NCI-H2107 (cell line): ENCODE data around the gene ABCA13.
"Not testable (repeated sequence)": the region's sequence is repeated elsewhere in the genome, so short reads cannot be mapped to it uniquely, and the experiment has no call there.

Experiments used
- DNase-seq: peaks from one replicate; lab custom pipeline; 2025; lab: John Stamatoyannopoulos, UW

Gene ABCA13

DNA sequence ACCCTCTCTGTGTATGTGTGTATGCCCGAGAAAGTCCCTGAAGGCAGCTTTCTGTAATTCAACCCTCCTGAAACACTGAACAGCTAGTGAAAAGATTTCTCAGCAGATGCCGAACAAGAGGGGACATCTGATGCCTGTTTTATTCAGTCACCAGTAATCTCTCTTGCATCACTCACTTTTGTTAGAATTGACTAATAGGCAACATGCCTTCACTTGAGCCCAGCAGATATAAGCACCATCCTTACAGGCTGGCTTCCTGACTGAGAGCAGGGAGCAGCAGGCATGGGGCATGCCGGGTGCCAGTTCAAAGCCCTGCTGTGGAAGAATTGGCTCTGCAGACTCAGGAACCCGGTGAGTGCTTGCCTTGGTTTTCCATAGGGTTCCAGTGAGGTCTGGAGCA is at the start of gene ABCA13:
Gene ABCA13, plus strand, starts transcription at position 257 of the 400 bp plus-strand sequence. Its CDS starts 26 bp downstream, at position 283.
- DNase-seq: no peak

GRCh38 chr7:48126037-48126436 is 45.2 kb upstream of the ABCA13 start:
- no peak for DNase-seq

- no peak for DNase-seq
Observed at GRCh38 chr7:48130658-48131108, 40.6 kb upstream of the ABCA13 start.

- no peak for DNase-seq
Observed at GRCh38 chr7:48132792-48133191, 38.5 kb upstream of the ABCA13 start.

DNA sequence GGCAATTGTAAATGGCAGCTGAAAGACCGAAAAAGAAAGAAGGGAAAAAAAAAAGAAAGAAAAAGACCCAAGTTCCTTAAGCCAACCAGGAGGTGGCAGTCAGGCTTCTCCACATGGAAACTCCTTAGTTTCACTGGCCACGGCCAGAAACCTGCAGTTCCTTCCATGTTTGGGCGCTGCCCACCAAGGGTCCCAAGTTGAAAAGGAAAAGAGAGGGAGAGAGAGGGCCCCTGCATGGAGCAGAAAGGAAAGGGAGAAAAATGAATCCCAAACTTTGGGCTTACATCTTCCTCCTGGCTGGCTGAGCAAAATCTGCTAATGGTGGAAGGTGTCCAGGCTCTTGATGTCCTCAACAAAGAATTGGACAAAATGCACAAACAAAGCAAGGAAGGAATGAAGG is 31.8 kb upstream of the ABCA13 start:
- DNase-seq: no peak

GRCh38 chr7:48140001-48140681 is 31.1 kb upstream of the ABCA13 start:
- DNase-seq: no peak

DNA sequence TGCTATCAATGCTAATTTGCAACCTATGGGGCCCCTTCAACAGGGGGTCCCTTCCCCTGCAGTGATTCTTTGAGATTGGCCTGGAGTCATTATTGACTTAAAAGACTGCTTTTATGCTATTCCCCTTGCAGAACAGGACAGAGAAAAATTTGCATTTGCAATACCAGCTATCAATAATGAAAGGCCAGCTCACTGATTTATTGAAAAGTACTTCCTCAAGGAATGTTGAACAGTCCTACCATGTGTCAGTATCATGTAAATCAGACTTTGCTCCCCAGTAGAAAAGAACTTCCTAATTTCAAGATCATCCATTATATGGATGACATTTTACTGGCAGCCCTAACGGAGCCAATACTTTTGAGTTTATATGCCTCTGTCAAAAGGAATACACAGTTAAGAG is 29.7 kb upstream of the ABCA13 start:
- DNase-seq: no peak

- DNase-seq: no peak
Observed at GRCh38 chr7:48144291-48144768, 26.9 kb upstream of the ABCA13 start.

DNA sequence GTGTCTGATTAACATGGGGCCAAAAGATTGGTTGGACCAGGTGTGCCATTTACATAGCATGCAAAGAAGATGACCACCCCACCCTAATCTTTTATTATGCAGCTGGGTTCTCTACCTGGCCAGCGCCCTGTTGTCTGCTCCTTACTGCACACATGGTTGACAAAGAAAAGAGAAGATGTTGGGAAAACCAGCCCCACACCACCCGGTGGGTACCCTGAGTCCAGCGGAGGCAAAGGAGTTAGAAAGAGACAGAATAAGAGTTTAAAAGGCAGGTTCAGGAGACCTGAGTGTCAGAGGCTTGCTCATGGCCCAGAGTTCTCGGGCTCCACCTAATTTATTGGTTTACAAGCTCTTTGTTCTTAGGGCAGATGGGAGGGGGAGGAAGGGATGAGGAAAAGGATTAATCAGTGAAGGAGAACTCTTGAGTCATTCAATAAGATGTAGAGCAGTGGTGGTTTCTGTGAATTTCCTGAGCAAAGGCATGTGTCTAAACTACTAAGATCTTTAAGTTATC is 24.1 kb upstream of the ABCA13 start:
- DNase-seq: no peak

- DNase-seq: not testable (repeated sequence)
Observed at GRCh38 chr7:48147690-48148089, 23.6 kb upstream of the ABCA13 start.

DNA sequence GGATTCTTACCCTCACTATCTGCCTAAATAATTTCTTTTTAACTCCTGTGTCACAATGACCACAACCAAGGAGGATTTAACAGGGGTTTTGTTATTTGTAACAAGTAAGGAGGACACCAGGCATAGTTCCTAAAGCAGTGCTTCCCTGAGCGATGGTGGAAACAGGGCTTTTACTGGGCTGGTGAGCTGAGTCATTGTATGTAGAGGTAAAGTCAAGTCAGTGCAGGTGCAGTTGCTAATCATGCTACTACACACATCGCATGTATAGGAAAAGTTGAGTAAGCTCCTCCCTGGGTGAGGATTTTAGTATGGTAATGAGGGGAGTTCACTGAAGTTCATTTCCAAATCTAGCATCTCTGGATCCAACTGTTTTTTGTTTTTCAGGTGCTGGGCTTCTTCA is 22.9 kb upstream of the ABCA13 start:
- DNase-seq: no peak

DNA sequence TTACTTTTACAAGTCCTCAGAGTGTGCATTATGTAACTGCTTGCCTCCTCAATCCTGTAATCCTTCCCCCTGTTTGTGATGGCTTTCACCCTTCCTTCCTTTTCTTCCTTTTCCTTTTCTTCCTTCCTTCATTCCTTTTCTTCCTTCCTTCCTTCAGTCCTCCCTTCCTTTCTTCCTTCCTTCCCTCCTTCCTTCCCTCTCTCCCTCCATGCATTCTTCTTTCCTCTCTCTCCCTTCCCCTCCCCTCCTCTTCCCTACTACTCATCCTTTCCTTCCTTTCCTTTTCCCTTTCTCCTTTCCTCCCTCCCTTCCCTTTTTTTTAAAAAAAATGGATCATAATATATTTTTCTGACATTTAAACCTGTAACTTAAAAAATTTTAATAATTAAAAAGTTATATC is 22.2 kb upstream of the ABCA13 start:
- no peak for DNase-seq

GRCh38 chr7:48150086-48150485 is 21.2 kb upstream of the ABCA13 start:
- no peak for DNase-seq

- no peak for DNase-seq
Observed at GRCh38 chr7:48154792-48155413, 16.4 kb upstream of the ABCA13 start.

- DNase-seq: no peak
Observed at GRCh38 chr7:48158404-48158803, 12.9 kb upstream of the ABCA13 start.

DNA sequence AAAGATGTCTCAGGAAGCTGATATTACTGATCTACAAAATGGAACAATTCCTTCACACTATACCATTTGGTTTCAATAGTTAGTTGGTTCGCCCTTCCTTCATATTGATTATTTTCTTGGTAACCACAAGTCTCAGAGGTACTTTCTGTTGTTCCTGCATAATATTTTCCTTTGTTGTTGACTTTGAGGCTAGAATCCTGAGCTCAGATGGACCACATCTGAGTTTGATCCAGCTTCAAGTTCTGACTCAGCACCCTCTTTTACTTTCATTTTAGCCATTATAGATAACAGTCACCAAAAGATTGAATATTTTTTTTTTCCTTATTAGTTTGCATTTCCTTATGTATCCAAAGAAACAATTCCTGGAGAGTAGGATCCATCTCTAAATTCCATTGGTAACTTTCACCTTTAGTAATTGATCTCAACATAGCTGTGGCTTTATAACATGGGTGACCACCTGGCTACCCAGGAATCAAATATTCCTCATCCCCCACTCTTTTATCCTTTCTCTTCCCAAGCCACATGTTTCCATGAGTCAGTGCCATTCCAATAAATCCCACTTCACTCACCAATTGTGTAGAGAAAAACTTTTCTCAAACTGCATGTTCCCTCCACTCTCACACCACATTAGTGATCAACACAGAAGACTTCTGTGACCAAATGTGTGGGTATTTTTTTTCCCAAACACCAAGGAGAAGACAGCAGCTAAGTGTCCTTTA is 9.7 kb upstream of the ABCA13 start:
- DNase-seq: no peak

DNA sequence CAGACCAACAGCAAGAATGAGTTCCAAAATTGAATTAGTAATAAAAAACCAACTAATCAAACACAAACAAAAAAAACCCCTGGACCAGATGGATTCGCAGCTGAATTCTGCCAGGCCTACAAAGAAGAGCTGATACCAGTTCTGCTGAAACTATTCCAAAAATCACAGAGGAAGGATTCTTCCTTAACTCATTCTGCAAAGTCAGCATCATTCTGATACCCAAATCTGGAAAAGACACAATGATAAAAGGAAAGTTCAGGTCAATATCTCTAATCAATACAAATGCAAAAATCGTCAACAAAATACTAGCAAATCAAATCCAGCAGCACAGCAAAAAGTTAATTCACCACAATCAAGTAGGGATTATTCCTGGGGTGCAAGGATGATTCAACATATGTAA is 6.1 kb upstream of the ABCA13 start:
- no peak for DNase-seq

DNA sequence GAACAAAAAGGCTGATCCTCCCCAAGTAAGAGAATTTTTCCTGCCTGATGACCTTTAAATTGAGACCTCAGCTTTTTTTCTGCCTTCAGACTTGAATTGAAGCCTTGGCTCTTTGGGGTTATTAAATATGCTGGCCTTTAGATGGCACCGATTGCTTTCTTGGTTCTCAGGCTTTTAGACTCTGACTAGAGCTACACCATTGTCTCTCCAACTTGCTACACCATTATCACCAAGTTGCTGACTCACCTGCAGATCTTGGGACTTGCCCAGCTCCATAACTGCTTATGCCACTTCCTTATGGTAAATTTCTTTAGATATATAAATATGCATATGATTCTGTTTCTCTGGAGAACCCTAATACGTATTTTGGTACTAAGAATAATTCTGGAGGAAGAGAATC is 3.1 kb upstream of the ABCA13 start:
- DNase-seq: no peak

DNA sequence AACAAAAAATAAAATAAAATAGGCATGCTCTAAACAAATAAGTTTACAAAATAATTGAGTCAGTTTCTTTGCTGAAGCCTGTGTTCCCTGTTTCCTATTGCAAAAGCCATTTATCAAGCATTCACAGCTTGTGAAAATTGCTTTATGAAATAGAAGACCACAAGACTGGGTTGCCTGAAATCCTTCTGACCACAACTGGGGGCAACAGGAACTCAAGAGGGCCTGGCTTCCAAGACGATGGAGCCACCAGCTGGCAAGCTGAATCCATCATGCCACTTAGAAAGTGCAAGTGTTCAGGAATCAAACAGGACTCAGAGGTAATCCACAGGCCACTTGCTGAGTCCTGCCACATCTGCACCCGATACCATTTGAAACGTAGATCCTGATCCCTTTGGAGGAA is 752 bp upstream of the ABCA13 start:
- no peak for DNase-seq

DNA sequence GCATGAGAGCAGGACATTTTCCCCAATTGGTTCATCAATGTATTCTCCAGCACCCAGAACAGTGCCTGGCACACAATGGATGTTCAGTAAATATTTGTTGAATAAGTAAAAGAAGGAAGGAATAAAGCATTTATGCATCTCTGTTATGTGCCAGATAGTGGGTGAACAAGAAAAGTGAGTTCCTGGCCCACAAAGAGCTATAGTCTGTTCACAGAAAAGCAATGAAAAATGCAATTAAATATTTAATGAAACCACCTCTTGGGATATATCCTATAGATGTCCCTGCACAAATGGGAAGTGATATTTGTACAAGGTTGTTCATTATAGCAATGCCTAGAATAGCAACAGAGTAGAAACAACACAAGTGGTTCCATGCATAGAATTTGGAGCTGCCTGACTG is 2.1 kb downstream of the ABCA13 start:
- no peak for DNase-seq

DNA sequence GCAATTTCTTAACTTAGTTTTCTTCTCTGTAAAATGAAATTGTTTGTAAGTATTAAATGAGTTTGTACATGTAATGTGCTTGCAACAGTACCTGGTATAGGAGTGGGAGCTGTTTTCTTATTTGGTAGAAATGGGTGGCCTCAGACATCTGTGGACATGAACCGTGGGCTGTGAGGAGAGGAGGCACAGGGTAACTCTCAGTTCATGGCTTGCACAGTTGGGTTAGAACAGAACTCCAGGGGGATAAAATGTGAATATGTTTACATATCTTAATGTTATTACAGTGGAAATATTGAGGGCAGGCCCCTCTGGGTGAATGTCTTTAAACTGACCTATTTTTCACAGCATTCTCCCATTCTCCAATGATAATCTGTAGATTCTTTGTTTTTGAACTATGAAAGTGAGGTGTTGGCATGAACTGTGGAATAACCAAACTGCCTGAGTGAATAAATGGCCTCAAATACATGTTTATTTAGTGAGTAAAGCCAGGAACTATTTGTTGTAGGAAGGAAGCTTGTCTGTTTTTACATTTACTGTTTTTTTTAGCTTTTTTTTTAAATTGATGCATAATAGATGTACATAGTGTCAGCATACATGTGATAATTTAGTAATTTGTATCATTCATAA is 2.6 kb downstream of the ABCA13 start:
- no peak for DNase-seq

- DNase-seq: no peak
Observed at GRCh38 chr7:48175019-48175418, 3.8 kb downstream of the ABCA13 start.
